ENCODE data around the gene IL1R1.

DNA sequence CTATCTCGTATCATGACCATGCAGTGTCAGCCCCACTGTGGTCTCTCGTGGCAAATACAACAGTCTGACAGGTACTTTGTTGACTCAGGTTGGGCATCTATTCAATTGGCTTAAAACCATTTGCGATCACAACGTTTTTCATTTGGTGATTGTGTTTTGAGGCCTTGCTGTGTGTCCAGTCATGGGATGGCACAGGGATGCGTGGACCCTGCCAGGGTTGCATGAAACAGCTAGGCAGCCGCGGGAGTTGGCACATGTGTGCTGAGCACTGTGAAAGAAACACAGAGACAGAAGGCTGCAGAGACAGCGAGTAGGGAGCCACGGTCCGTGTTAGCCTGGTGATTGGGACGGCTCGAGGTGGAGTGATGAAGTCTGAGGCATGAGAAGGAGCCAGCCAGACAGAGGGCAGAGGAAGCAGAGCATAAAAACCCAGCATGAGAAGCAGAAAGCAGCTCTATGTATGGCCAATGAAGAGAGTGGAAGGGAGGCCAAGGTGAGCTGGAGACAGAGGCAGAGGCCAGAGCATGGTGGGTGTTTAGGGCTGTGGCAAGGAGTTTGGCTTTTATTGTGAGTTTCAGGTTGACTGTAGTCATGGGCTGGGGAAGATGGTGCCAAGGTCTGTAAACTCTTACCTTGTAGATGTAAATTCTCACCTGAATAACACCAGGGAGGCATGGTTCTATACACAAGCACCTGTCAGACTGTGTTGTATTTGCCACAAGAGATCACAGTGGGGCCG lies 31.8 kb upstream of the IL1R1 start:
- TF ChIP-seq, protein P1, sequence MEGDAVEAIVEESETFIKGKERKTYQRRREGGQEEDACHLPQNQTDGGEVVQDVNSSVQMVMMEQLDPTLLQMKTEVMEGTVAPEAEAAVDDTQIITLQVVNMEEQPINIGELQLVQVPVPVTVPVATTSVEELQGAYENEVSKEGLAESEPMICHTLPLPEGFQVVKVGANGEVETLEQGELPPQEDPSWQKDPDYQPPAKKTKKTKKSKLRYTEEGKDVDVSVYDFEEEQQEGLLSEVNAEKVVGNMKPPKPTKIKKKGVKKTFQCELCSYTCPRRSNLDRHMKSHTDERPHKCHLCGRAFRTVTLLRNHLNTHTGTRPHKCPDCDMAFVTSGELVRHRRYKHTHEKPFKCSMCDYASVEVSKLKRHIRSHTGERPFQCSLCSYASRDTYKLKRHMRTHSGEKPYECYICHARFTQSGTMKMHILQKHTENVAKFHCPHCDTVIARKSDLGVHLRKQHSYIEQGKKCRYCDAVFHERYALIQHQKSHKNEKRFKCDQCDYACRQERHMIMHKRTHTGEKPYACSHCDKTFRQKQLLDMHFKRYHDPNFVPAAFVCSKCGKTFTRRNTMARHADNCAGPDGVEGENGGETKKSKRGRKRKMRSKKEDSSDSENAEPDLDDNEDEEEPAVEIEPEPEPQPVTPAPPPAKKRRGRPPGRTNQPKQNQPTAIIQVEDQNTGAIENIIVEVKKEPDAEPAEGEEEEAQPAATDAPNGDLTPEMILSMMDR (IDR thresholded peaks at IDR 0.05) = no peak
- no peak for TF ChIP-seq POLR2A (IDR thresholded peaks at IDR 0.05)
